Activated CD4-positive, alpha-beta T cell treated with anti-CD3 and anti-CD28 coated beads, Interleukin-2, Interleukin-4, amounts not matched to agents 100 ng/mL and 50 ng/mL, durations not matched to agents 16 hours and 8 hours (primary cell): ENCODE results near the gene LEPROT.

Experiments
- DNase-seq: peaks from one replicate; pipeline ENCODE4 v3.0.0-alpha.2; 2020; ENCODE audit warnings: low spot score

The LEPROT gene

GRCh38 chr1:65412256-65412983 lies 8.0 kb upstream of the LEPROT start:
- DNase-seq = no peak

- no peak for DNase-seq
These were observed 7.5 kb upstream of the LEPROT start for GRCh38 chr1:65412984-65413375.

- DNase-seq = no peak
These were observed 5.9 kb upstream of the LEPROT start for GRCh38 chr1:65414538-65414937.

- no peak for DNase-seq
These were observed 3.7 kb upstream of the LEPROT start for GRCh38 chr1:65416767-65417166.

- no peak for DNase-seq
These were observed 2.7 kb upstream of the LEPROT start for GRCh38 chr1:65417729-65418128.

- DNase-seq = no peak
These were observed 1.8 kb upstream of the LEPROT start for GRCh38 chr1:65418522-65419185.

GRCh38 chr1:65419681-65420589 lies 533 bp upstream of the LEPROT start:
- DNase-seq = peak; percentile 99

- no peak for DNase-seq
These were observed 1.0 kb downstream of the LEPROT start for GRCh38 chr1:65421351-65422025.

- DNase-seq = peak; percentile 45
These were observed 2.1 kb downstream of the LEPROT start for GRCh38 chr1:65422241-65423203.

- DNase-seq = peak; percentile 88
These were observed 3.6 kb downstream of the LEPROT start for GRCh38 chr1:65423884-65424572.

GRCh38 chr1:65424573-65424889 lies 4.1 kb downstream of the LEPROT start:
- DNase-seq = no peak

- DNase-seq = no peak
These were observed 4.5 kb downstream of the LEPROT start for GRCh38 chr1:65425006-65425405.

GRCh38 chr1:65425697-65426096 lies 5.2 kb downstream of the LEPROT start:
- DNase-seq = no peak

GRCh38 chr1:65429078-65429477 lies 8.6 kb downstream of the LEPROT start:
- DNase-seq = no peak

GRCh38 chr1:65429806-65430205 lies 9.3 kb downstream of the LEPROT start:
- no peak for DNase-seq

- peak; percentile 45 for DNase-seq
These were observed 10.7 kb downstream of the LEPROT start for GRCh38 chr1:65431111-65431705.

- no peak for DNase-seq
These were observed 12.4 kb downstream of the LEPROT start for GRCh38 chr1:65432918-65433317.

GRCh38 chr1:65434255-65434654 lies 13.8 kb downstream of the LEPROT start:
- no peak for DNase-seq

- DNase-seq = no peak
These were observed 14.3 kb downstream of the LEPROT start for GRCh38 chr1:65434760-65435159.

GRCh38 chr1:65435987-65436386 lies 15.5 kb downstream of the LEPROT start:
- DNase-seq = no peak
